H1 (cell line): ENCODE results near the gene PNMA1. TPM values are rescaled to one million over a fixed set of nuclear protein-coding genes. Genes with fewer than 3 reads are reported as not detected.

Experiments used
- BACH1 ChIP-seq: IDR thresholded peaks from 2 replicates; pipeline ENCODE4 v1.6.1; 2012; ENCODE audit warnings: low read length, improper control_type of control experiment
- BCL11A ChIP-seq, 2 experiments: IDR thresholded peaks; one replicate each; pipeline ENCODE4 v1.6.1; 2011; ENCODE audit warnings: low read depth in 2 of 2, low read length in 2 of 2, mild to moderate bottlenecking in 2 of 2
- CBX5 ChIP-seq: fragments of 300-800, 300-1000 bp; sonication (generic); IDR thresholded peaks from 2 replicates; pipeline ENCODE4 v1.7.1; 2016; ENCODE audit warnings: antibody characterized with exemption, low read length, low read depth
- CEBPB ChIP-seq: IDR thresholded peaks from 2 replicates; pipeline ENCODE4 v1.6.1; 2012; ENCODE audit warnings: low read depth, low read length
- CTBP2 ChIP-seq: IDR thresholded peaks from 2 replicates; pipeline ENCODE4 v1.7.0; 2011; ENCODE audit warnings: borderline replicate concordance, mild to moderate bottlenecking, moderate library complexity, mixed read lengths, low read length; ENCODE audit not compliant: insufficient read depth, insufficient read length
- E2F6 ChIP-seq: IDR thresholded peaks from 2 replicates; pipeline ENCODE4 v1.6.1; 2012; ENCODE audit warnings: inconsistent platforms
- EGR1 ChIP-seq: IDR thresholded peaks from 2 replicates; pipeline ENCODE4 v1.6.1; 2011; ENCODE audit warnings: low read depth, low read length, borderline replicate concordance
- HDAC2 ChIP-seq, 2 experiments: fragments of 300-600 bp in 1 of 2; sonication (generic) in 1 of 2; IDR thresholded peaks; 2 replicates each; pipeline ENCODE4 v1.6.1; 2011 to 2012; ENCODE audit warnings: low read depth in 2 of 2, low read length in 2 of 2, mild to moderate bottlenecking in 2 of 2, moderate library complexity in 2 of 2, borderline replicate concordance in 1 of 2, inconsistent platforms in 1 of 2
- JUN ChIP-seq: IDR thresholded peaks from 2 replicates; pipeline ENCODE4 v1.6.1; 2011; ENCODE audit warnings: low read depth, mild to moderate bottlenecking, improper control_type of control experiment, low read length
- KDM4A ChIP-seq: IDR thresholded peaks from one replicate; pipeline ENCODE4 v1.7.1; 2012; ENCODE audit warnings: low read depth, mild to moderate bottlenecking, moderate library complexity, low read length, inconsistent platforms; ENCODE audit not compliant: severe bottlenecking
- MAFK ChIP-seq: IDR thresholded peaks from 2 replicates; pipeline ENCODE4 v1.6.1; 2012; ENCODE audit warnings: low read depth, mild to moderate bottlenecking, improper control_type of control experiment, low read length
- SP2 ChIP-seq: IDR thresholded peaks from 2 replicates; pipeline ENCODE4 v1.6.1; 2012; ENCODE audit warnings: mild to moderate bottlenecking, low read length, inconsistent platforms
- TAF7 ChIP-seq: optimal IDR thresholded peaks from 2 replicates; pipeline ENCODE3; 2011; ENCODE audit warnings: low read depth, mild to moderate bottlenecking, inconsistent platforms, low read length, moderate library complexity, borderline replicate concordance
- polyA plus RNA-seq, 7 experiments: library from polyadenylated mRNA; depleted of rRNA in 3 of 7; stranded (reverse) in 5 of 7; unstranded in 2 of 7; fragments of >200 nt in 5 of 7; fragments of 200-250 nt in 2 of 7; gene quantifications; 1 replicate in 5 of 7; 2 replicates in 1 of 7; 4 replicates in 1 of 7; pipeline versions ENCODE4 v1.2.1 to v1.2.3, GENCODE V29; 2011 to 2013; ENCODE audit warnings: missing spikeins in 2 of 7, mixed read lengths in 2 of 7
- total RNA-seq: library from RNA; stranded (reverse); fragmentation: NEBNext Ultra II Directional; extraction: Animal tissue kit (Norgen Biotek cat#: 25700); gene quantifications from 2 replicates; pipeline ENCODE4 v1.2.1, GENCODE V29; 2021
- TF ChIP-seq, protein P1 (sequence below): IDR thresholded peaks from 2 replicates; pipeline ENCODE4 v1.6.1; 2011; ENCODE audit warnings: low read length, improper control_type of control experiment

The PNMA1 gene
- total and polyA plus RNA-seq, 2 of the 8 experiments (the other 6 are each of a cell fraction or from before 2014, with no cell fraction given): 15.8 to 52.7 TPM

DNA sequence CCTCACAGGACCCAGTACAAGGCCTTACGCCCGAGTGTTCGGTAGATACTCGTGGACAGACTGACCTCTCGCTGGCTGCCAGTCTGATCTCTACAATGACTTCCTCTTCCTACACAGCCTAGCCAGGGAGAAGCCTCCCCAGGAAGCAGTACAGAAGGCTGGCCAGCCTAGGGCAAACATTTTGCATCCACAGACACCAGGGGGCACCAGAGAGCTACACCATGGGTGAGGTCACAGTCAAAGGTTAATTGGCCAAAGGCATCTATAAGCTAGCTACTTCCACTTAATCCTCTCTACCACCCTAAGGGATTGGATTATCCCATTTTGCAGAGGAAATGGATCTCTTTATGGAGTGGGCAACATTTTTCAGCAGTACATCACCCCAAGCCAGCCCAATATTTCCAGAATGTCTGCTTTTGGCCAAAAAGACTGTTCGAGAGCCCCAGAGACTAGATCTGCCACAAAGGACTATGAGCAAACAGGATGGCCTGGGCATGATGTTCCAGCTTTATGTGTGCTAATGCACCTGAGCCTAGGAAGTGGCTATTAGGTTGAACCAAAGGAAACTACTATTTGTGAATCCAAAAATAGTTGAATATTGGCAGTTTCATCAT is 14.6 kb upstream of the PNMA1 start (continued):
- TF ChIP-seq MAFK (no peak), CEBPB (no peak), KDM4A (no peak), SP2 (no peak), HDAC2 (IDR thresholded peaks at IDR 0.05; ENCODE audit: borderline replicate concordance in 1 of 2, low read depth in 2 of 2, low read length in 2 of 2) (no peak), EGR1 (no peak), BACH1 (no peak), E2F6 (no peak), CTBP2 (no peak), TAF7 (no peak), JUN (no peak), CBX5 (no peak), BCL11A (IDR thresholded peaks at IDR 0.05; ENCODE audit: low read depth in 2 of 2, low read length in 2 of 2) (no peak)
- TF ChIP-seq, protein P1, sequence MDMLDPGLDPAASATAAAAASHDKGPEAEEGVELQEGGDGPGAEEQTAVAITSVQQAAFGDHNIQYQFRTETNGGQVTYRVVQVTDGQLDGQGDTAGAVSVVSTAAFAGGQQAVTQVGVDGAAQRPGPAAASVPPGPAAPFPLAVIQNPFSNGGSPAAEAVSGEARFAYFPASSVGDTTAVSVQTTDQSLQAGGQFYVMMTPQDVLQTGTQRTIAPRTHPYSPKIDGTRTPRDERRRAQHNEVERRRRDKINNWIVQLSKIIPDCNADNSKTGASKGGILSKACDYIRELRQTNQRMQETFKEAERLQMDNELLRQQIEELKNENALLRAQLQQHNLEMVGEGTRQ: no peak
